SK-N-SH (cell line): ENCODE data around the gene GALNT1. TPM values are rescaled to one million over a fixed set of nuclear protein-coding genes. Genes with fewer than 3 reads are reported as not detected.

ENCODE experiments used
- CTCF ChIA-PET: fragments of 300-600, 350-600 bp; formaldehyde crosslinking; extraction: SDS; loops from one replicate; lab custom pipeline; 2021; lab: Yijun Ruan, JAX
- POLR2A ChIA-PET: fragments of 350-600 bp; sonication (Branson Sonifier 250); formaldehyde crosslinking; extraction: SDS; loops from one replicate; lab custom pipeline; 2020; ENCODE audit warnings: antibody characterized with exemption, inconsistent platforms; lab: Yijun Ruan, JAX
- DNase-seq: peaks from one replicate; pipeline ENCODE4 v3.0.0; 2012
- H2AFZ ChIP-seq: fragments of 200-600 bp; sonication (generic); 2 replicates; pipeline ENCODE4 v1.8.1; 2016; ENCODE audit warnings: antibody characterized with exemption, mild to moderate bottlenecking, low read depth
- H3F3A ChIP-seq: fragments of 200-600 bp; sonication (generic); replicated peaks from 2 replicates; pipeline ENCODE3; 2016; ENCODE audit warnings: antibody characterized with exemption, mild to moderate bottlenecking; ENCODE audit not compliant: insufficient read depth
- H3K27ac ChIP-seq, 2 experiments: fragments of 200-500 bp in 1 of 2; fragments of 200-600 bp in 1 of 2; sonication (Bioruptor generic) in 1 of 2; sonication (generic), shearing (Covaris generic) in 1 of 2; 2 replicates each; pipeline versions ENCODE4 v1.5.1 to v1.6.1; 2014 to 2016; ENCODE audit warnings: low read depth in 2 of 2, inconsistent platforms in 1 of 2, low read length in 1 of 2, mild to moderate bottlenecking in 1 of 2, mixed read lengths in 1 of 2
- H3K27me3 ChIP-seq: fragments of 200-600 bp; sonication (generic), shearing (Covaris generic); 2 replicates; pipeline ENCODE4 v1.6.1; 2016; ENCODE audit warnings: mixed run types; ENCODE audit not compliant: insufficient read depth
- H3K36me3 ChIP-seq, 2 experiments: fragments of 200-500 bp in 1 of 2; fragments of 200-600 bp in 1 of 2; sonication (Bioruptor generic) in 1 of 2; sonication (generic) in 1 of 2; replicated peaks in 1 of 2; 2 replicates each; pipeline versions ENCODE3 to v1.5.1; 2014 to 2016; ENCODE audit warnings: low read length in 1 of 2, mild to moderate bottlenecking in 1 of 2; ENCODE audit not compliant: insufficient read depth in 2 of 2, control insufficient read depth in 1 of 2
- H3K4me1 ChIP-seq, 2 experiments: fragments of 200-500 bp in 1 of 2; fragments of 200-600 bp in 1 of 2; sonication (Bioruptor generic) in 1 of 2; sonication (generic), shearing (Covaris generic) in 1 of 2; 2 replicates each; pipeline versions ENCODE4 v1.5.1 to v1.6.1; 2014 to 2016; ENCODE audit warnings: low read depth in 1 of 2, low read length in 1 of 2, mixed run types in 1 of 2; ENCODE audit not compliant: insufficient read depth in 2 of 2, control insufficient read depth in 1 of 2
- H3K4me2 ChIP-seq: fragments of 200-600 bp; sonication (generic), shearing (Covaris generic); 2 replicates; pipeline ENCODE4 v1.6.1; 2017; ENCODE audit warnings: mixed run types
- H3K4me3 ChIP-seq, 2 experiments: fragments of 200-500 bp in 1 of 2; fragments of 200-600 bp in 1 of 2; sonication (Bioruptor generic) in 1 of 2; sonication (generic), shearing (Covaris generic) in 1 of 2; 2 replicates each; pipeline versions ENCODE4 v1.5.1 to v1.8.1; 2014 to 2016; ENCODE audit warnings: low read depth in 2 of 2, inconsistent platforms in 1 of 2, low read length in 1 of 2, mild to moderate bottlenecking in 1 of 2, mixed read lengths in 1 of 2, moderate library complexity in 1 of 2
- H3K79me2 ChIP-seq: fragments of 200-600 bp; sonication (generic); 2 replicates; pipeline ENCODE4 v1.8.1; 2017; ENCODE audit warnings: mild to moderate bottlenecking; ENCODE audit not compliant: insufficient read depth
- H3K9ac ChIP-seq: fragments of 200-600 bp; sonication (generic); 2 replicates; pipeline ENCODE4 v1.6.1; 2017; ENCODE audit warnings: mixed run types
- H3K9me2 ChIP-seq: fragments of 200-600 bp; sonication (generic); 2 replicates; pipeline ENCODE4 v1.6.1; 2017; ENCODE audit warnings: mixed run types
- H3K9me3 ChIP-seq: fragments of 200-600 bp; sonication (generic); 2 replicates; pipeline ENCODE4 v1.6.1; 2017; ENCODE audit warnings: mixed run types, mild to moderate bottlenecking, moderate library complexity
- H4K20me1 ChIP-seq: fragments of 200-600 bp; sonication (generic); 2 replicates; pipeline ENCODE4 v1.6.1; 2017; ENCODE audit warnings: mild to moderate bottlenecking, mixed run types; ENCODE audit not compliant: insufficient read depth
- EP300 ChIP-seq, 2 experiments: IDR thresholded peaks; 2 replicates each; pipeline versions ENCODE4 v1.4.0 to v1.6.1; 2012; ENCODE audit warnings: borderline replicate concordance in 1 of 2, low read depth in 1 of 2, low read length in 1 of 2
- EZH2phosphoT487 ChIP-seq: fragments of 200-600 bp; sonication (generic); IDR thresholded peaks from 2 replicates; pipeline ENCODE4 v1.6.1; 2017; ENCODE audit warnings: low read depth, mixed run types, mild to moderate bottlenecking, antibody characterized with exemption, moderate library complexity, borderline replicate concordance
- FOSL2 ChIP-seq: IDR thresholded peaks from 2 replicates; pipeline ENCODE4 v1.4.0; 2012; ENCODE audit warnings: low read depth, mild to moderate bottlenecking, moderate library complexity, borderline replicate concordance
- FOXJ3 ChIP-seq: sonication (generic); formaldehyde crosslinking; IDR thresholded peaks from 2 replicates; pipeline ENCODE4 v1.5.1; 2020; ENCODE audit warnings: mild to moderate bottlenecking, missing genetic modification reagents
- FOXM1 ChIP-seq: IDR thresholded peaks from 2 replicates; pipeline ENCODE4 v1.4.0; 2012; ENCODE audit warnings: low read depth, mild to moderate bottlenecking
- POLR2AphosphoS5 ChIP-seq: IDR thresholded peaks from 2 replicates; pipeline ENCODE4 v1.6.1; 2012; ENCODE audit warnings: low read depth, low read length
- RXRA ChIP-seq: IDR thresholded peaks from 2 replicates; pipeline ENCODE4 v1.4.0; 2012; ENCODE audit warnings: low read depth, mild to moderate bottlenecking, borderline replicate concordance
- SMC3 ChIP-seq: IDR thresholded peaks from 2 replicates; pipeline ENCODE4 v1.6.1; 2012; ENCODE audit warnings: low read depth, low read length, improper control_type of control experiment
- TEAD4 ChIP-seq: IDR thresholded peaks from 2 replicates; pipeline ENCODE4 v1.4.0; 2012; ENCODE audit warnings: mild to moderate bottlenecking, borderline replicate concordance; ENCODE audit not compliant: insufficient read depth
- WGBS: methylation state at CpG from one replicate; pipeline ENCODE4 v1.1.6; 2017; ENCODE audit warnings: low lambda C conversion rate; 5-methylcytosine and 5-hydroxymethylcytosine counted together
- polyA plus RNA-seq, 3 experiments: library from polyadenylated mRNA; depleted of rRNA; stranded (reverse); fragments of >200 nt; gene quantifications; 2 replicates each; pipeline ENCODE4 v1.2.3, GENCODE V29; 2012
- TF ChIP-seq, protein P1 (sequence below): fragments of 150-350 bp; IDR thresholded peaks from 2 replicates; pipeline ENCODE4 v1.6.1; 2016; ENCODE audit warnings: mild to moderate bottlenecking, low read depth, low read length
- TF ChIP-seq, protein P2 (sequence below): IDR thresholded peaks from 2 replicates; pipeline ENCODE4 v1.4.0; 2012; ENCODE audit warnings: low read depth, borderline replicate concordance
- TF ChIP-seq, protein P3 (sequence below): fragments of 150-350 bp; IDR thresholded peaks from 2 replicates; pipeline ENCODE4 v1.6.1; 2017; ENCODE audit warnings: antibody characterized with exemption, low read length, low read depth, borderline replicate concordance
- TF ChIP-seq, protein P4 (sequence below): IDR thresholded peaks from 2 replicates; pipeline ENCODE4 v1.4.0; 2012; ENCODE audit warnings: low read depth

Gene GALNT1
- polyA plus RNA-seq, 1 of the 3 experiments (the other 2 are of a cell fraction) = 15.7 TPM

DNA sequence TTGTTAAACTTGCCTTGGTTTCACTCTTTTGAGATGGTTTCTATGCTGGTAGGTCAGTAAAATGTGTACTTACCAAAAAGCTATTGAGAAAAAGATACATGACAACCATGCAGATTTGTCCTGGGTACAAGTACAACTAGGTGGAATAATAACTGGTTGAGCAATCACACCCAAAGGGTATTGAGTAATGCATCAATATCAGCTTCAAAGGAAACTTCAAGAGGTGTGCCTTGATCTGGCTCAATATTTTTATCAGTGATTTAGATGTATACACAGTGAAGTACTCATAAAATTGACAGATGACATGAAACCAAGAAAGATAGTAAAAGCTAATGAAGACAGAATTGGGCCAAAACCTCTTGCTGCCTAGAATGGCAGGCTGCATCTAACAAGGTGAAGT lies 21.7 kb upstream of the GALNT1 start:
- H2AFZ ChIP-seq = no peak overlapping the region
- H3K4me3 ChIP-seq = no peak overlapping the region
- DNase-seq = no peak
- H3K9me2 ChIP-seq = no peaks in the 10 kb centered on the region
- TF ChIP-seq, protein P1, sequence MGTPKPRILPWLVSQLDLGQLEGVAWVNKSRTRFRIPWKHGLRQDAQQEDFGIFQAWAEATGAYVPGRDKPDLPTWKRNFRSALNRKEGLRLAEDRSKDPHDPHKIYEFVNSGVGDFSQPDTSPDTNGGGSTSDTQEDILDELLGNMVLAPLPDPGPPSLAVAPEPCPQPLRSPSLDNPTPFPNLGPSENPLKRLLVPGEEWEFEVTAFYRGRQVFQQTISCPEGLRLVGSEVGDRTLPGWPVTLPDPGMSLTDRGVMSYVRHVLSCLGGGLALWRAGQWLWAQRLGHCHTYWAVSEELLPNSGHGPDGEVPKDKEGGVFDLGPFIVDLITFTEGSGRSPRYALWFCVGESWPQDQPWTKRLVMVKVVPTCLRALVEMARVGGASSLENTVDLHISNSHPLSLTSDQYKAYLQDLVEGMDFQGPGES = no peak
- no peak for TF ChIP-seq FOXM1
- no peak for TF ChIP-seq SMC3
- no peak for TF ChIP-seq POLR2AphosphoS5
- TF ChIP-seq, protein P2, sequence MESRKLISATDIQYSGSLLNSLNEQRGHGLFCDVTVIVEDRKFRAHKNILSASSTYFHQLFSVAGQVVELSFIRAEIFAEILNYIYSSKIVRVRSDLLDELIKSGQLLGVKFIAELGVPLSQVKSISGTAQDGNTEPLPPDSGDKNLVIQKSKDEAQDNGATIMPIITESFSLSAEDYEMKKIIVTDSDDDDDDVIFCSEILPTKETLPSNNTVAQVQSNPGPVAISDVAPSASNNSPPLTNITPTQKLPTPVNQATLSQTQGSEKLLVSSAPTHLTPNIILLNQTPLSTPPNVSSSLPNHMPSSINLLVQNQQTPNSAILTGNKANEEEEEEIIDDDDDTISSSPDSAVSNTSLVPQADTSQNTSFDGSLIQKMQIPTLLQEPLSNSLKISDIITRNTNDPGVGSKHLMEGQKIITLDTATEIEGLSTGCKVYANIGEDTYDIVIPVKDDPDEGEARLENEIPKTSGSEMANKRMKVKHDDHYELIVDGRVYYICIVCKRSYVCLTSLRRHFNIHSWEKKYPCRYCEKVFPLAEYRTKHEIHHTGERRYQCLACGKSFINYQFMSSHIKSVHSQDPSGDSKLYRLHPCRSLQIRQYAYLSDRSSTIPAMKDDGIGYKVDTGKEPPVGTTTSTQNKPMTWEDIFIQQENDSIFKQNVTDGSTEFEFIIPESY = no peak
- TF ChIP-seq, protein P3, sequence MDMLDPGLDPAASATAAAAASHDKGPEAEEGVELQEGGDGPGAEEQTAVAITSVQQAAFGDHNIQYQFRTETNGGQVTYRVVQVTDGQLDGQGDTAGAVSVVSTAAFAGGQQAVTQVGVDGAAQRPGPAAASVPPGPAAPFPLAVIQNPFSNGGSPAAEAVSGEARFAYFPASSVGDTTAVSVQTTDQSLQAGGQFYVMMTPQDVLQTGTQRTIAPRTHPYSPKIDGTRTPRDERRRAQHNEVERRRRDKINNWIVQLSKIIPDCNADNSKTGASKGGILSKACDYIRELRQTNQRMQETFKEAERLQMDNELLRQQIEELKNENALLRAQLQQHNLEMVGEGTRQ = no peak
- no peak for TF ChIP-seq RXRA
- H3K36me3 ChIP-seq = no peaks in the 10 kb centered on the region
- no peaks in the 10 kb centered on the region for H3K9me3 ChIP-seq
- ChIA-PET CTCF (no interaction called here), POLR2A (no interaction called here)
- no peak overlapping the region for H3K27ac ChIP-seq
- H4K20me1 ChIP-seq = no peaks in the 10 kb centered on the region
- H3K4me2 ChIP-seq = no peak overlapping the region
- no peaks in the 10 kb centered on the region for H3K4me1 ChIP-seq
- no peaks in the 10 kb centered on the region for H3K79me2 ChIP-seq
- H3K9ac ChIP-seq = no peak overlapping the region
- no peaks in the 10 kb centered on the region for H3K27me3 ChIP-seq
- H3F3A ChIP-seq = no peaks in the 10 kb centered on the region

DNA sequence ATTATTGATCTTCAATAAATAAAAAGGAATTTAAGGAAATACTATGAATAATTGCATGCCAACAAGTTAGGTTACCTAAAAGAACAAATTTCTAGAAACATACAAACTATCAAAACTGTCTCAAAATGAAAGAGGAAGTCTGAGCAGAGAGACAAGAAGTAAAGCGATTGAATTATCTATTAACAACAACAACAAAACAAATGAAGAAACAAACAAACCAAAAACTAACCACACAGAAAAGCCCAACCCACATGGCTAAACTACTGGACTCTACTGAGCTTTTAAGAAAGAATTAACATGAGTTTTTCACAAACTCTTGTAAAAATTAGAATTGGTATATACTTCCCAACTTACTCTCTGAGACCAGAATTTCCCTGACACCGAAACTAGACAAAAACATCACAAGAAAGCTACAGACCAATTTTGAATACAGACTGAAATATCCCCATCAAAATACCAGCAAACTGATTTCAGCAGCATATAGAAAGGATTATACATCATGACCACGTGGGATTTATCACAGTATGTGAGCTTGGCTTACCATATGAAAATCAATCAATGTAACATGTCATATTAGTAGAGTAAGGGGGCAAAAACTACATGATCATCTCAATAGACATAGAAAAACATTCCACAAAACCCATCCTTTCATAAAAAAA lies 16.6 kb upstream of the GALNT1 start:
- Histone ChIP-seq H3K9ac (no peak overlapping the region), H3K4me3 (no peak overlapping the region), H3K27ac (no peak overlapping the region), H3K36me3 (no peaks in the 10 kb centered on the region), H2AFZ (no peak overlapping the region), H3F3A (no peaks in the 10 kb centered on the region), H3K9me3 (no peaks in the 10 kb centered on the region)
- 55% methylated on average over 3 of the region's 3 CpGs for WGBS
- DNase-seq = no peak
- CTCF ChIA-PET = interaction anchor here (0.6 to 0.7 kb wide), 3 partner anchors 178 to 1450 kb away, joined by 3 read pairs; no protein-coding TSS in a partner anchor
- TF ChIP-seq TEAD4 (no peak), FOSL2 (no peak), EZH2phosphoT487 (no peak), FOXJ3 (no peak), EP300 (IDR thresholded peaks at IDR 0.05; ENCODE audit: borderline replicate concordance in 1 of 2, low read depth in 1 of 2, low read length in 1 of 2) (no peak)
- TF ChIP-seq, protein P1 = no peak
- TF ChIP-seq, protein P4, sequence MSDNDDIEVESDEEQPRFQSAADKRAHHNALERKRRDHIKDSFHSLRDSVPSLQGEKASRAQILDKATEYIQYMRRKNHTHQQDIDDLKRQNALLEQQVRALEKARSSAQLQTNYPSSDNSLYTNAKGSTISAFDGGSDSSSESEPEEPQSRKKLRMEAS = no peak
- TF ChIP-seq, protein P2 = no peak
- TF ChIP-seq, protein P3 = no peak
- TF ChIP-seq, all 33 proteins: peak for 0
- Histone ChIP-seq H3K4me2 (no peak overlapping the region), H4K20me1 (no peaks in the 10 kb centered on the region), H3K4me1 (no peaks in the 10 kb centered on the region), H3K9me2 (no peaks in the 10 kb centered on the region), H3K27me3 (no peaks in the 10 kb centered on the region), H3K79me2 (no peaks in the 10 kb centered on the region)
- POLR2A ChIA-PET = no interaction called here
